ENCODE data around the gene VDAC1.

Gene VDAC1

GRCh38 chr5:133924221-133924920 is 80.4 kb downstream of the VDAC1 start:
- Mint-ChIP-seq H3K27ac (no peak overlapping the region), H3K27me3 (peaks cover 5% of the 10 kb centered on the region), H3K9me3 (no peaks in the 10 kb centered on the region), H3K36me3 (no peaks in the 10 kb centered on the region), H3K4me1 (peaks cover 15% of the 10 kb centered on the region), H3K4me3 (no peak overlapping the region)

DNA sequence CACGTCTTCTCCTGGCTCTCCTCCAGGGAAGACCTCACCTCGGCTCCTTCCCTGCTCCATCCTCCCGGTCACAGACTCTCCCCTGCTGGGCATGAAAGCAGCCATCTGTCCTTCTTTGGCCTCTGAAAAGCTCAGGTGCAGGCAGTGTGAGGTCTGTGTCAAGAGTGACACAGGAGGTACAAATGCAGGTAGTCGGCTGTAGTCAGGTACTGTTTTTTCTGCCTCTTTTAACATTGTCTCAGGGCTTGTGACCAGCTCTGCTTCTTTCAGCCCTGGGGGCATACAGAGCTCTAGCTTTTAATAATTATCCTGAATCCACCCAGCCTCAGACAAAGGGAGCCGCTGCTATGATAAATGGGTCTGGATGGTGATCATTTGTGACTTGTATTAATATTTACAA is 82.8 kb downstream of the VDAC1 start:
- H3K4me1 Mint-ChIP-seq = no peaks in the 10 kb centered on the region
- peaks cover 5% of the 10 kb centered on the region for H3K27me3 Mint-ChIP-seq
- H3K27ac Mint-ChIP-seq = peak overlapping the region; percentile 41
- H3K9me3 Mint-ChIP-seq = no peaks in the 10 kb centered on the region
- H3K4me3 Mint-ChIP-seq = no peak overlapping the region
- no peaks in the 10 kb centered on the region for H3K36me3 Mint-ChIP-seq
